Peyer's patch (tissue), 4 donors: ENCODE results near the gene SATB1.

Experiments used
- CTCF ChIP-seq, 6 experiments: fragments of 450-650 bp in 4 of 6; fragments of 200-600 bp in 2 of 6; sonication (generic) in 1 of 6; IDR thresholded peaks; one replicate each; pipeline ENCODE4 v1.5.1; 2017 to 2019; ENCODE audit warnings: antibody characterized with exemption in 6 of 6, mild to moderate bottlenecking in 3 of 6, moderate library complexity in 1 of 6
- POLR2A ChIP-seq, 2 donors: fragments of 450-650 bp; IDR thresholded peaks; one replicate each; pipeline ENCODE4 v1.5.1; 2017; ENCODE audit warnings: antibody characterized with exemption in 2 of 2, mild to moderate bottlenecking in 2 of 2, moderate library complexity in 2 of 2

GRCh38 chr3:18390024-18390660, 35.0 kb downstream of the SATB1 start:
- TF ChIP-seq POLR2A (IDR thresholded peaks at IDR 0.05), result no peak
- no peak for TF ChIP-seq CTCF (IDR thresholded peaks at IDR 0.05)
